NCI-H146 treated with DMSO at 0.1 percent for 48 hours (cell line): Measurements from ENCODE around the gene CCDC160.
"Not testable (repeated sequence)": the region's sequence is repeated elsewhere in the genome, so short reads cannot be mapped to it uniquely, and the experiment has no call there.

Experiments
- DNase-seq: peaks from one replicate; lab custom pipeline; 2025; ENCODE audit not compliant: unreplicated experiment; lab: John Stamatoyannopoulos, UW

CCDC160 gene

GRCh38 chrX:134236626-134237614 is at the start of gene CCDC160:
TSS of gene CCDC160 (plus strand) at chrX:134237182. CDS start at chrX:134244801, 7,619 bp downstream.
- no peak for DNase-seq

- DNase-seq = no peak
These were observed 45.7 kb upstream of the CCDC160 start for GRCh38 chrX:134191281-134191680.

DNA sequence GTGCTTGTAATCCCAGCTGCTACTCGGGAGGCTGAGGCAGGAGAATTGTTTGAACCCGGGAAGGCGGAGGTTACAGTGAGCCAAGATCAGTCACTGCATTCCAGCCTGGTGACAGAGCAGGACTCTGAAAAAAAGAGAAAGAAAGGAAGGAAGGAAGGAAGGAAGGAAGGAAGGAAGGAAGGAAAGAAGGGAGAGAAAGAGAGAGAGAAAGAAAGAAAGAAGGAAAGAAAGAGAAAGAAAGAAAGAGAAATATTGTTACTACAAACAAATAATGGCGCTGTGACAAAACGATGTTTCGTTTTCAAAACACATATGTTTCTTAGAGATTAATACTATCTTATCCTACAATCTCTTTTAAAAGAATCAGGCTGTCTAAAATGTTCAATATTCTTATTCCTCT is 42.1 kb upstream of the CCDC160 start:
- DNase-seq = no peak

- DNase-seq = no peak
These were observed 34.4 kb upstream of the CCDC160 start for GRCh38 chrX:134202561-134202960.

GRCh38 chrX:134206221-134206620 is 30.8 kb upstream of the CCDC160 start:
- no peak for DNase-seq

DNA sequence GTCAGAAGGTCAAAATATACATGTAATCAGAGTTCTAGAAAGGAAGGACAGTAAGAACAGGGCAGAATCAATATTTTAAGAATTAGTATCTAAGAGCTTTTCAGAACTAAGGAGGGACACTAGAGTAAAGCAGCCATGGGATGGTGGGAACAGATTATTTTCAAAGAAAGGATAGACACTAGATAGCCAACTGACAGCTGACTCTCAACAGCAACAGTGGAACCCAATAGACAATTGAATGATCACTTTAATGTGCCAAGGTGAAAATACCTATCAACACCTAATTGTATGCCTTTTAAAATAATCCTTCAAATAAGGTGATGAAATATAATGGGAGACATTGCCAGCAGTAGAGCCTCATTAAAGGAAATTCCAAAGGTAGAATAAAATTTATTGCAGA is 26.5 kb upstream of the CCDC160 start:
- no peak for DNase-seq

DNA sequence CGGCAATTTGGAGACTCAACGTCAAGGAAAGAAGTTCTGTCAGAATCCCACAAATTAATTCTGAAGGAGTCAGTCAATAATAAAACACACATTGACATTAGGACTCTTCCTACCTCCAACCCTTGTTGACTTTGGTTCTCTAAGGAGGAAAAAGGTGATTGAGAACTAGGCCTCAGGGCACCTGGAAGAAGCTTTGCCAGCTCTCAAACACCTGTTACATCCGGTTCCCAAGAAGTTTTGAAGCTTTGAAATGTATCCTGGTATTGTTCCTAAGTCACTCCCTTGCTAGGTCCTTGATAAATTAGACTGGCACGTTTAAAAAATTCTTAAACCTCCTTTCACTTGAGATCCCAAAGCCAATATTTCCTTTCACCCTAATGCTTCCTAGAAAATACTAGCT is 1.7 kb upstream of the CCDC160 start:
- DNase-seq = no peak

- not testable (repeated sequence) for DNase-seq
These were observed 1.2 kb downstream of the CCDC160 start for GRCh38 chrX:134238144-134238543.

GRCh38 chrX:134239016-134239415 is 2.0 kb downstream of the CCDC160 start:
- no peak for DNase-seq

GRCh38 chrX:134240209-134240608 is 3.2 kb downstream of the CCDC160 start:
- DNase-seq = no peak

GRCh38 chrX:134241960-134242619 is 5.1 kb downstream of the CCDC160 start:
- DNase-seq = no peak

- DNase-seq = no peak
These were observed 7.1 kb downstream of the CCDC160 start for GRCh38 chrX:134244043-134244442.

DNA sequence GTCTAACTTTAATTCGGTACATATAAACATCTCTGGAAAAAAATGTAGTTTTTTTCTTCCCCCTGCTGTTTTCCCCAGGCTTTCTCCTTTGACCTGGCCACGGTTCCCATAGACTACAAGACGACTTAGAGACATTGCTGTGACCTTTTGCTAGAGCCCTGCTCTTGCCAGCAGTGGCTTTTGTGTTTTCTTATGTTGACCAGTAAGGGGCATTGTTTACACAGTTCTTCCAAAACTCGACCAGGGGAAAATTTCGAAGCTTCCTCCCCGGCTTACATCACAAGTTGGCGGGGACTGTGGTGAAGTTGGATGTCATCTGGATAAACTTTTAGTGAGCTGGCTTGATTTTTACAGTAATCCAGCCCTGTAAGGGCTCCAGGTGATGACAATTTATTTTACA is 9.3 kb downstream of the CCDC160 start:
- no peak for DNase-seq

DNA sequence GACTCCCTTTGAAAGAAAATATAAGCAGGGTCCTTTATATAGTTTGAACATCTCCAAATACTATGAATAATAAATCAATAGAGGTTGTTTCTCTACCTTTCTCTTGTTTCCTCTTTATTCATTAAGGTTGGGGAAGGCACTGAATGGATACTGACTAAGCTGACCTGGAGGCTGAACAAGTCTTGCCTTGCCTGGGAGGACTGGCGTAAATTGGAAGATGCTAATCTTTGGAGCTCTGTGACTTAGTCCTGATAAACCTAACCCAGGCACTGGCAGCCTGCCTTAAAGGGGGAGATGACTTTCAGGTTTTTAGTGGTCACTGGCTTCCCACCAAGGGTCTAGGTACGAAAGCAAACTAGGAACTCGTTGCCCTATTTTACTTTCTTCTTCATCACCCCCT is 10.5 kb downstream of the CCDC160 start:
- no peak for DNase-seq

GRCh38 chrX:134249241-134249640 is 12.3 kb downstream of the CCDC160 start:
- no peak for DNase-seq

GRCh38 chrX:134251241-134251640 is 14.3 kb downstream of the CCDC160 start:
- DNase-seq = no peak

DNA sequence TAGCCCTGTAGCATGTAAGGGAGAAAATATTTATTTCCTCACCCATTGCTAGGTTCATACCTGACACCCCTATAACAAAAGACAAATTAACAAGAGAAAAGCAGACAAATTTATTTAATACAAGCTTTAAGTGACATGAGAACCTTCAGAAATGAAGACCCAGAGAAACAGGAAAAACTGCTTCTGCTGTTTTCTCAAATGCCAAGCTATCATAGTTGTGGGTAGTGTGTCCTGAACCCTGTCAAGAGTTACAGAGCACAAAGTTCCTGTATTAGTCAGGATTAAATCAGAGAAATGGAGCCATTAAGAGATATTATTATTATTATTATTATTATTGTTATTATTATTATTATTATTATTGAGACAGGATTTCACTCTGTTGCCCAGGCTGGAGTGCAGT is 17.5 kb downstream of the CCDC160 start:
- no peak for DNase-seq

DNA sequence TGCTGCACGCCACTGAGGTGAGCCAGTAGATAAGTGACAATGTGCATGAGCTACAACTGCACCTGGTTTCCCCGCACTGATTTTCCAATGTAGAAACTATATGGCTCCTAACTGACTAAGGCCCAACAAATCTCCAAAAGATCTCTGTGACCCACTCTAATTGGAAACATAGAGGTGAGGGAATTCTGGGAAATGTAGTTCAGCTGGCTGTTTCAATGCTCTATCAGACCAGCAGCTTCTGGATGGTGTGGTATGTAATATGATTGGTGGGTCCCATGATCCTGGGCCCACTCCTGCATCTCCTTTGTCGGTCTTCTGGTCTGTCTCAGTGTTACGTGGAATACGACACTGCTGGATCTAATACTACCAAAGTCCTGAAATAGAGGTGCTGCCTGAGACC is 18.6 kb downstream of the CCDC160 start:
- no peak for DNase-seq

GRCh38 chrX:134256684-134257083 is 19.7 kb downstream of the CCDC160 start:
- no peak for DNase-seq

GRCh38 chrX:134258202-134258601 is 21.2 kb downstream of the CCDC160 start:
- no peak for DNase-seq

DNA sequence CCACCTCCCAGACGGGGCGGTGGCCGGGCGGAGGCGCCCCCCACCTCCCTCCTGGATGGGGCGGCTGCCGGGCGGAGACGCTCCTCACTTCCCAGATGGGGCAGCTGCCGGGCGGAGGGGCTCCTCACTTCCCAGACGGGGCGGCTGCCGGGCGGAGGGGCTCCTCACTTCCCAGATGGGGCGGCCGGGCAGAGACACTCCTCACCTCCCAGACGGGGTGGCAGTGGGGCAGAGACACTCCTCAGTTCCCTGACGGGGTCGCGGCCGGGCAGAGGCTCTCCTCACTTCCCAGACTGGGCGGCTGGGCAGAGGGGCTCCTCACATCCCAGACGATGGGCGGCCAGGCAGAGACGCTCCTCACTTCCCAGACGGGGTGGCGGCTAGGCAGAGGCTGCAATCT is 49.0 kb downstream of the CCDC160 start:
- DNase-seq = not testable (repeated sequence)

- no peak for DNase-seq
These were observed 50.4 kb downstream of the CCDC160 start for GRCh38 chrX:134287346-134287745.
